Measurements from ENCODE around the gene GNS.

The GNS gene

GRCh38 chr12:64675795-64676194 is 83.4 kb downstream of the GNS start:
- peaks cover 51% of the 10 kb centered on the region for H3K4me1 ChIP-seq (ENCODE audit: control insufficient read depth, insufficient read depth, low read length, poor library complexity, severe bottlenecking)
- no peak overlapping the region for H3K27ac ChIP-seq (ENCODE audit: low read depth, low read length, severe bottlenecking)
- no peaks in the 10 kb centered on the region for H3K36me3 ChIP-seq (ENCODE audit: control insufficient read depth, insufficient read depth, low read length)
- WGBS, 2 experiments (ENCODE audit: insufficient coverage in 2 of 2) = 75 to 100% methylated on average over 2 to 3 of the region's 3 CpGs
- no peak overlapping the region for H3K4me3 ChIP-seq (ENCODE audit: extremely low read depth, insufficient read depth, low read length, poor library complexity, severe bottlenecking)
- no peaks in the 10 kb centered on the region for H3K9me3 ChIP-seq (ENCODE audit: control insufficient read depth, low read length)

DNA sequence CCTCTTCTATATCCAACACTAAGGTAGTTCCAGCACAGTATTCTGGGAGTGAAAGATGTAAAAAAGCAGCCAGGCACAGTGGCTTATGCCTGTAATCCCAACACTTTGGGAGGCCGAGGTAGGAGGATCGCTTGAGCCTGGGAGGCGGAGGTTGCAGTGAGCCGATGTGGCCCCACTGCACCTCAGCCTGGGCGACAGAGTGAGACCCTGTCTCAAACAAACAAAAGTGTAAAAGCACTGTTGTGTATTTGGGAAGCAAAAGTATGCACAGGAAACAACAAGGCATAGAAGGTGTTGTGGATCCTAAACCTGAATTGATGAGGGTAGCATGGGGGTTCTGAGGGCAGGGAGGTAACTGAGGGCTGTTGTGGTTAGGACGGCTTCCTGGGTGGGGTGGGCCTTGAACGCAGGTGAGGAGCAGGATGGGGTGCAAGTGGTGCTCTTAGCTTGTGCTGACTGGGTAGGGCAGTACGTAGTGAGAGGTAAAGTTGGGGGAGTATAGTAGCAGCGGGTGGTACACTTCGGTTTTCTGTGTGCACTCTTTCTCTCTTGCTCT is 84.8 kb downstream of the GNS start:
- Histone ChIP-seq H3K9me3 (ENCODE audit: control insufficient read depth, low read length) (no peaks in the 10 kb centered on the region), H3K36me3 (ENCODE audit: control insufficient read depth, insufficient read depth, low read length) (no peaks in the 10 kb centered on the region), H3K4me3 (ENCODE audit: extremely low read depth, insufficient read depth, low read length, poor library complexity, severe bottlenecking) (no peak overlapping the region), H3K4me1 (ENCODE audit: control insufficient read depth, insufficient read depth, low read length, poor library complexity, severe bottlenecking) (peaks cover 57% of the 10 kb centered on the region), H3K27ac (ENCODE audit: low read depth, low read length, severe bottlenecking) (no peak overlapping the region)
- WGBS, 2 experiments (ENCODE audit: insufficient coverage in 2 of 2) = 90 to 94% methylated on average over 5 to 10 of the region's 10 CpGs

GRCh38 chr12:64673490-64674169 is 85.6 kb downstream of the GNS start:
- 39 to 53% methylated on average over 4 of the region's 9 CpGs for WGBS, 2 experiments (ENCODE audit: insufficient coverage in 2 of 2)
- H3K36me3 ChIP-seq (ENCODE audit: control insufficient read depth, insufficient read depth, low read length) = no peaks in the 10 kb centered on the region
- peak overlapping the region; percentile 58 for H3K27ac ChIP-seq (ENCODE audit: low read depth, low read length, severe bottlenecking)
- H3K9me3 ChIP-seq (ENCODE audit: control insufficient read depth, low read length) = no peaks in the 10 kb centered on the region
- H3K4me1 ChIP-seq (ENCODE audit: control insufficient read depth, insufficient read depth, low read length, poor library complexity, severe bottlenecking) = peaks cover 65% of the 10 kb centered on the region
- H3K4me3 ChIP-seq (ENCODE audit: extremely low read depth, insufficient read depth, low read length, poor library complexity, severe bottlenecking) = no peak overlapping the region

DNA sequence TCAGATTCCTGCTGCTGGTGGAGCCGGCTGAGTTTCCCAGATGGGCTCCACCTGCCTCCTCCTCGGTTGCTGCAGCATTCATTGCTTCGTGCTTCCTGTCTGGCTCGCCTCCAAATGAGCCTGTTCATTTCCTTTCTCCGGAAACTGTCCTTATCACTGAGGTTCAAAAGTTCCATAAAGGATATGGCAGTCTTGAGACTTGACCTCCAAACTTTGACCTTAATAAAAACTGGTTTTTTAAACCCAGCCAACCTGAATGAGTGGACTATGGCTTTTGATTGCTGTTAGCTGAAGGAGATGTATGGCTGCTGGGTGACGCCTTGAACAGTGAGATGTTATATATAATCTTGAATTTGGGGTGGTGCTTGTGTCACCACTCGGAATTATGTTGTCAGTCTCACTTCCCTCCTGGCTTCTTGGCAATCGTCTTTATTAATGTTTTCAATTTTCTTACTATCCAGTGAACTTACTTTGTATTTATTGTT is 86.2 kb downstream of the GNS start:
- H3K27ac ChIP-seq (ENCODE audit: low read depth, low read length, severe bottlenecking) = peak overlapping the region; percentile 58
- WGBS, 2 experiments (ENCODE audit: insufficient coverage in 2 of 2) = 64 to 67% methylated on average over 4 to 6 of the region's 8 CpGs

DNA sequence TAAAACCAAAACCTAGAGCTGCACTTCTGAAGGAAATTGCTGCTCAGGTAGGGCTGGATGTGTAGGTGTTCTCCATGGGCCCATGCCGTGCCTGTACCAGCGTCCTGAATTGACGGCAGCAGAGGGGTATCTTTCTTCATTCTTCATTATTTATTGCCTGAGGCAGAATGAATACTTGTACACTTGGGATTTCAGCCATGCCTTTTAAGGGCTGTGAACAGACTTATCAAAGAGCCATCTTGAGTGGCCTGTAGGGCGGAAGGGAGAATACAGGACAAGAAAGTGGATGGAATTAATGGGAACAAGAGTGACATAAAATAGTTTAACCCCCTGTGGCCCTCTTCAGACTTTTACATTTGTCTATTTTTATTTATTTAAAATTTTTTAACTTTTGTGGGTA is 87.5 kb downstream of the GNS start:
- no peak overlapping the region for H3K4me3 ChIP-seq (ENCODE audit: extremely low read depth, insufficient read depth, low read length, poor library complexity, severe bottlenecking)
- no peaks in the 10 kb centered on the region for H3K9me3 ChIP-seq (ENCODE audit: control insufficient read depth, low read length)
- WGBS, 2 experiments (ENCODE audit: insufficient coverage in 2 of 2) = 80% methylated on average over 1 of the region's 4 CpGs; no CpG with 5 or more reads in 1 of the 2 experiments
- no peaks in the 10 kb centered on the region for H3K36me3 ChIP-seq (ENCODE audit: control insufficient read depth, insufficient read depth, low read length)
- H3K27ac ChIP-seq (ENCODE audit: low read depth, low read length, severe bottlenecking) = no peak overlapping the region
- H3K4me1 ChIP-seq (ENCODE audit: control insufficient read depth, insufficient read depth, low read length, poor library complexity, severe bottlenecking) = peaks cover 68% of the 10 kb centered on the region

More for the DNA sequence above, 86.2 kb downstream of the GNS start:
- Histone ChIP-seq H3K4me3 (ENCODE audit: extremely low read depth, insufficient read depth, low read length, poor library complexity, severe bottlenecking) (no peak overlapping the region), H3K4me1 (ENCODE audit: control insufficient read depth, insufficient read depth, low read length, poor library complexity, severe bottlenecking) (peaks cover 65% of the 10 kb centered on the region), H3K36me3 (ENCODE audit: control insufficient read depth, insufficient read depth, low read length) (no peaks in the 10 kb centered on the region), H3K9me3 (ENCODE audit: control insufficient read depth, low read length) (no peaks in the 10 kb centered on the region)

- H3K36me3 ChIP-seq (ENCODE audit: control insufficient read depth, insufficient read depth, low read length) = no peaks in the 10 kb centered on the region
- no peaks in the 10 kb centered on the region for H3K9me3 ChIP-seq (ENCODE audit: control insufficient read depth, low read length)
- no peak overlapping the region for H3K4me3 ChIP-seq (ENCODE audit: extremely low read depth, insufficient read depth, low read length, poor library complexity, severe bottlenecking)
- peak overlapping the region; percentile 20 for H3K27ac ChIP-seq (ENCODE audit: low read depth, low read length, severe bottlenecking)
- 72% methylated on average over 5 of the region's 8 CpGs; no CpG with 5 or more reads in 1 of the 2 experiments for WGBS, 2 experiments (ENCODE audit: insufficient coverage in 2 of 2)
- peaks cover 74% of the 10 kb centered on the region for H3K4me1 ChIP-seq (ENCODE audit: control insufficient read depth, insufficient read depth, low read length, poor library complexity, severe bottlenecking)
These were observed 88.1 kb downstream of the GNS start for GRCh38 chr12:64670919-64671639.

DNA sequence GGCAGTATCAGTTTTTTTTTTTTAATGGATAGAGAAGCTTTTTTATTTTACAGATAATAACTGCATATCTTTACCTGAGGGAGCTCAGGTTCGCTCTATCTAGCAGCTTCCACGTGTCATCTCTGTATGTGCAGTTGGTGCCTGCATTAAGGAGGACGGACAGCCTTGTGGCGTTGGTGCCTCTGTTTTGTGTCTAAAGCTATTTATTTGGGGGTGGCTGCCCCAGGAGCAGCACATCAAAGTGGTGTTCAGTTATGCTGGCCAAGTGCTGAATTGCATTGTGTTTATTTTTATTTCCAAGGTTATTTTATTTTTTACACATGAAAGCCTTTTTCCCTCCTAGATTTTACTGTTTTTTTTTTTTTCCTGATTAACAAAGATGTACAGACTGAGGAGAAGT is 89.2 kb downstream of the GNS start:
- Histone ChIP-seq H3K36me3 (ENCODE audit: control insufficient read depth, insufficient read depth, low read length) (no peaks in the 10 kb centered on the region), H3K4me3 (ENCODE audit: extremely low read depth, insufficient read depth, low read length, poor library complexity, severe bottlenecking) (no peak overlapping the region), H3K9me3 (ENCODE audit: control insufficient read depth, low read length) (no peaks in the 10 kb centered on the region), H3K4me1 (ENCODE audit: control insufficient read depth, insufficient read depth, low read length, poor library complexity, severe bottlenecking) (peaks cover 74% of the 10 kb centered on the region), H3K27ac (ENCODE audit: low read depth, low read length, severe bottlenecking) (peak overlapping the region; percentile 69)
- 80 to 84% methylated on average over 1 to 4 of the region's 4 CpGs for WGBS, 2 experiments (ENCODE audit: insufficient coverage in 2 of 2)

GRCh38 chr12:64669270-64669842 is 89.8 kb downstream of the GNS start:
- H3K4me3 ChIP-seq (ENCODE audit: extremely low read depth, insufficient read depth, low read length, poor library complexity, severe bottlenecking) = no peak overlapping the region
- no peaks in the 10 kb centered on the region for H3K9me3 ChIP-seq (ENCODE audit: control insufficient read depth, low read length)
- H3K27ac ChIP-seq (ENCODE audit: low read depth, low read length, severe bottlenecking) = peak overlapping the region; percentile 69
- H3K36me3 ChIP-seq (ENCODE audit: control insufficient read depth, insufficient read depth, low read length) = no peaks in the 10 kb centered on the region
- WGBS, 2 experiments (ENCODE audit: insufficient coverage in 2 of 2) = 23 to 31% methylated on average over 5 to 7 of the region's 10 CpGs
- peaks cover 71% of the 10 kb centered on the region for H3K4me1 ChIP-seq (ENCODE audit: control insufficient read depth, insufficient read depth, low read length, poor library complexity, severe bottlenecking)

GRCh38 chr12:64667793-64668192 is 91.4 kb downstream of the GNS start:
- Histone ChIP-seq H3K36me3 (ENCODE audit: control insufficient read depth, insufficient read depth, low read length) (no peaks in the 10 kb centered on the region), H3K4me3 (ENCODE audit: extremely low read depth, insufficient read depth, low read length, poor library complexity, severe bottlenecking) (no peak overlapping the region), H3K9me3 (ENCODE audit: control insufficient read depth, low read length) (no peaks in the 10 kb centered on the region), H3K27ac (ENCODE audit: low read depth, low read length, severe bottlenecking) (no peak overlapping the region), H3K4me1 (ENCODE audit: control insufficient read depth, insufficient read depth, low read length, poor library complexity, severe bottlenecking) (peaks cover 55% of the 10 kb centered on the region)
- 92% methylated on average over 2 of the region's 2 CpGs; no CpG with 5 or more reads in 1 of the 2 experiments for WGBS, 2 experiments (ENCODE audit: insufficient coverage in 2 of 2)

DNA sequence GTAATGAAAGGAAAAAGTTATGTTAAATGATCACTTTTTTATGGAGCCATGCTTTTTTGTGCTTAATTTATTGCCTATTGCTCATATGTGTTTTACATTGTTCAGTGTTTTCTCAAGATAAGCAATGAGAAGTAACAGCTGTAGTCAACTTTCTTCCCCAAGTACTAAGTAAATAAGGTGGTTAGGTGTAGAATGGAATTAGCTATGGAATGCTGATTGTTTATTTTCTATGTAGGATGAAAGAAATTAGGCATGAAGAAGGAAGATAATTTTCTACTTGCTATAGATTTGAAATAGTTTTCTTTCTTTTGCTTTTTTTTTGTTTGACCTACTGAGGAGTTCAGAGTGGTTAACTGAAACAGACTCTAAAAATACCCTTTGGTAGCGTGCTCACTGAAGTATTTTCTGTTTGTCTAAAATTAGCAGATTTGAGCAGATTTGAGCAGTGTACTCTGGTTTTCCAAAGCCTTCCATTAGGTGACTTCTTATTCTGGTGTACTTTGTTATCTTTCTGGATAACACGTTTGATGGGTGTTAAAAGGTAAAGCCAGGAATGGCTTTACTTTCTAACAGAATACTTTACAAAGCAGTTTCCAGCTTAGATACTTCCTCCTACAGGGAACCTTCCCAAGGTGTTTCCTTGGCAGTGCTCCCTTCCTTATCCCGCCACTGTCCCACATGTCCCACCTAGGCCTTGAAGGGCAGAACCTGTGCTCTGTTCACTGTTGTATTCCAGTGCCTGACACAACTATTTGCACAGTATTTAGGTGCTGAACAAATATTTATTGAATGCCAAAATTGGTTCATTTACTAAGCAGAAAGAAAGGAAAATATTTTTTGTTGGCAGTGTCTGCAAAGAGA is 92.9 kb downstream of the GNS start:
- Histone ChIP-seq H3K36me3 (ENCODE audit: control insufficient read depth, insufficient read depth, low read length) (no peaks in the 10 kb centered on the region), H3K27ac (ENCODE audit: low read depth, low read length, severe bottlenecking) (no peak overlapping the region), H3K4me1 (ENCODE audit: control insufficient read depth, insufficient read depth, low read length, poor library complexity, severe bottlenecking) (peaks cover 42% of the 10 kb centered on the region), H3K9me3 (ENCODE audit: control insufficient read depth, low read length) (no peaks in the 10 kb centered on the region), H3K4me3 (ENCODE audit: extremely low read depth, insufficient read depth, low read length, poor library complexity, severe bottlenecking) (no peak overlapping the region)
- 94% methylated on average over 2 of the region's 3 CpGs; no CpG with 5 or more reads in 1 of the 2 experiments for WGBS, 2 experiments (ENCODE audit: insufficient coverage in 2 of 2)
